ENCODE results near the gene LRRC26. TPM values are rescaled to one million over a fixed set of nuclear protein-coding genes. Genes with fewer than 3 reads are reported as not detected.

LRRC26 gene
- total RNA-seq, 1 experiment from 2014 or later = not detected

GRCh38 chr9:137152844-137153405 lies 16.9 kb downstream of the LRRC26 start:
- H3K4me3 ChIP-seq (ENCODE audit: low read depth, low read length, poor library complexity, severe bottlenecking) = no peak overlapping the region
- no TSS peak for BruUV-seq (replicated peaks)
- DNase-seq (ENCODE audit: low spot score) = no peak
- ChIA-PET CTCF (no interaction called here), POLR2A (ENCODE audit: low non-redundant PET) (no interaction called here)
- intact Hi-C loops (cut with micrococcal nuclease; ENCODE audit: unreplicated experiment) = no loop called here
- H3K27ac ChIP-seq (ENCODE audit: low read depth, low read length, poor library complexity, severe bottlenecking) = no peak overlapping the region
- no peaks in the 10 kb centered on the region for H3K9me3 ChIP-seq (ENCODE audit: low read depth, low read length, poor library complexity, severe bottlenecking)
- no peaks in the 10 kb centered on the region for H3K36me3 ChIP-seq (ENCODE audit: insufficient read depth, low read length, poor library complexity, severe bottlenecking)
- no peaks in the 10 kb centered on the region for H3K27me3 ChIP-seq (replicated peaks; ENCODE audit: insufficient read depth, low read depth, low read length, poor library complexity)
- H3K4me1 ChIP-seq (ENCODE audit: insufficient read depth, low read length, poor library complexity, severe bottlenecking) = peaks cover 10% of the 10 kb centered on the region
- no peak for TF ChIP-seq EZH2 (IDR thresholded peaks at IDR 0.05; ENCODE audit: borderline replicate concordance, low read depth, low read length, poor library complexity, severe bottlenecking)
- TF ChIP-seq, protein P1, sequence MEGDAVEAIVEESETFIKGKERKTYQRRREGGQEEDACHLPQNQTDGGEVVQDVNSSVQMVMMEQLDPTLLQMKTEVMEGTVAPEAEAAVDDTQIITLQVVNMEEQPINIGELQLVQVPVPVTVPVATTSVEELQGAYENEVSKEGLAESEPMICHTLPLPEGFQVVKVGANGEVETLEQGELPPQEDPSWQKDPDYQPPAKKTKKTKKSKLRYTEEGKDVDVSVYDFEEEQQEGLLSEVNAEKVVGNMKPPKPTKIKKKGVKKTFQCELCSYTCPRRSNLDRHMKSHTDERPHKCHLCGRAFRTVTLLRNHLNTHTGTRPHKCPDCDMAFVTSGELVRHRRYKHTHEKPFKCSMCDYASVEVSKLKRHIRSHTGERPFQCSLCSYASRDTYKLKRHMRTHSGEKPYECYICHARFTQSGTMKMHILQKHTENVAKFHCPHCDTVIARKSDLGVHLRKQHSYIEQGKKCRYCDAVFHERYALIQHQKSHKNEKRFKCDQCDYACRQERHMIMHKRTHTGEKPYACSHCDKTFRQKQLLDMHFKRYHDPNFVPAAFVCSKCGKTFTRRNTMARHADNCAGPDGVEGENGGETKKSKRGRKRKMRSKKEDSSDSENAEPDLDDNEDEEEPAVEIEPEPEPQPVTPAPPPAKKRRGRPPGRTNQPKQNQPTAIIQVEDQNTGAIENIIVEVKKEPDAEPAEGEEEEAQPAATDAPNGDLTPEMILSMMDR (conservative IDR thresholded peaks at IDR 0.05; ENCODE audit: low read depth, low read length) = no peak

DNA sequence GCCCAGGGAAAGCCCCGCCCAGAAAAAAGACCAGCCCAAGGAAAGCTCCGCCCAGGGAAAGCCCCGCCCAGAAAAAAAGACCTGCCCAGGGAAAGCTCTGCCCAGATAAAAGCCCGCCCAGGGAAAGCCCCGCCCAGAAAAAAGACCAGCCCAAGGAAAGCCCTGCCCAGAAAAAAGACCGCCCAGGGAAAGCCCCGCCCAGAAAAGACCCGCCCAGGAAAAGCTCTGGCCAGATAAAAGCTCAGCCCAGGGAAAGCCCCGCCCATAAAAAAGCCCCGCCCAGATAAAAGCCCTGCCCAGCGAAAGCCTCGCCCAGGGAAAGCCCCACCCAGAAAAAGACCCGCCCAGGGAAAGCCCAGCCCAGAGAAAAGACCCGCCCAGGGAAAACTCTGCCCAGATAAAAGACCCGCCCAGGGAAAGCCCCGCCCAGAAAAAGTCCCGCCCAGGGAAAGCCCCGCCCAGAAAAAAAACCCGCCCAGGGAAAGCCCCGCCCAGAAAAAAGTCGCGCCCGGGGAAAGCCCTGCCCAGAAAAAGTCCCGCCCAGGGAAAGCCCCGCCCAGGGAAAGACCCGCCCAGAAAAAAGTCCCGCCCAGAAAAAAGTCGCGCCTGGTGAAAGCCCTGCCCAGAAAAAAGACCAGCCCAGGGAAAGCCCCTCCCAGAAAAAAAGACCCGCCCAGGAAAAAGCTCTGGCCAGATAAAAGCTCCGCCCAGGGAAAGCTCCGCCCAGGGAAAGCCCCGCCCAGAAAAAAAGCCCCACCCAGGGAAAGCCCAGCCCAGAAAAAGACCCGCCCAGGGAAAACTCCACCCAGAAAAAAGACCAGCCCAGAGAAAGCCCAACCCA lies 19.0 kb downstream of the LRRC26 start:
- BruUV-seq (replicated peaks) = no TSS peak
- no peaks in the 10 kb centered on the region for H3K36me3 ChIP-seq (ENCODE audit: insufficient read depth, low read length, poor library complexity, severe bottlenecking)
- intact Hi-C loops (cut with micrococcal nuclease; ENCODE audit: unreplicated experiment) = no loop called here
- no peaks in the 10 kb centered on the region for H3K9me3 ChIP-seq (ENCODE audit: low read depth, low read length, poor library complexity, severe bottlenecking)
- peaks cover 5% of the 10 kb centered on the region for H3K4me1 ChIP-seq (ENCODE audit: insufficient read depth, low read length, poor library complexity, severe bottlenecking)
- H3K4me3 ChIP-seq (ENCODE audit: low read depth, low read length, poor library complexity, severe bottlenecking) = no peak overlapping the region
- DNase-seq (ENCODE audit: low spot score) = peak; percentile 76
- POLR2A ChIA-PET (ENCODE audit: low non-redundant PET) = interaction anchor here (0.6 to 0.7 kb wide), 2 partner anchors 19 to 24 kb away, joined by 7 to 9 read pairs; no protein-coding TSS in a partner anchor
- CTCF ChIA-PET = interaction anchor here (0.6 to 1.5 kb wide), 4 partner anchors 22 to 296 kb away, joined by 3 to 15 read pairs (median 6); no protein-coding TSS in a partner anchor
- H3K27ac ChIP-seq (ENCODE audit: low read depth, low read length, poor library complexity, severe bottlenecking) = no peak overlapping the region
- H3K27me3 ChIP-seq (replicated peaks; ENCODE audit: insufficient read depth, low read depth, low read length, poor library complexity) = peaks cover 3% of the 10 kb centered on the region
- no peak for TF ChIP-seq EZH2 (IDR thresholded peaks at IDR 0.05; ENCODE audit: borderline replicate concordance, low read depth, low read length, poor library complexity, severe bottlenecking)
- TF ChIP-seq, protein P1 (conservative IDR thresholded peaks at IDR 0.05; ENCODE audit: low read depth, low read length) = no peak

DNA sequence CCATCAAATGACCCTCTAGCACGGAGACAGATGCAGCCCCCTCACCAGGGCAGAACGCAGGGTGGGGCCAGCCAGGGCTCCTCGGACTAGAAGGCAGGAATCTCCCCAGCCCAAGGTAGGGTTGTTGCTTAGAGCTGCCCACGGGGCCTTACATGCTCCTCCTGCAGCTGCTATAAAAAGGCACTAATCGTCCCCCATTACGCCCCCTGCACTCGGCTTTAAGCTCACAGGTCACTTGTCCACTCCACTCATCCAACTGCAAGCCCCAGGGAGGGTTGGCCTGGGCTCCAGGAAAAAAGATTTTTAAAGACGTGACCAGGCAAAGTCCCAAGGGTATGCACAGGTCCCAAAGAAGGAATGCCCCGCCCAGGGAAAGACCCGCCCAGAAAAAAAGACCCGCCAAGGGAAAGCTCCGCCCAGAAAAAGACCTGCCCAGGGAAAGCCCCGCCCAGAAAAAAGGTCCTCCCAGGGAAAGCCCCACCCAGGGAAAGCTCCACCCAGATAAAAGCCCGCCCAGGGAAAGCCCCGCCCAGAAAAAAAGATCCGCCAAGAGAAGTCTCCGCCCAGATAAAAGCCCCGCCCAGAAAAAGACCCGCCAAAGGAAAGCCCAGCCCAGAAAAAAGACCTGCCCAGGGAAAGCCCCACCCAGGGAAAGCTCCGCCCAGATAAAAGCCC lies 19.8 kb downstream of the LRRC26 start:
- intact Hi-C loops (cut with micrococcal nuclease; ENCODE audit: unreplicated experiment) = no loop called here
- no peak for DNase-seq (ENCODE audit: low spot score)
- no peak overlapping the region for H3K4me3 ChIP-seq (ENCODE audit: low read depth, low read length, poor library complexity, severe bottlenecking)
- no peaks in the 10 kb centered on the region for H3K36me3 ChIP-seq (ENCODE audit: insufficient read depth, low read length, poor library complexity, severe bottlenecking)
- no peaks in the 10 kb centered on the region for H3K9me3 ChIP-seq (ENCODE audit: low read depth, low read length, poor library complexity, severe bottlenecking)
- no TSS peak for BruUV-seq (replicated peaks)
- peaks cover 5% of the 10 kb centered on the region for H3K4me1 ChIP-seq (ENCODE audit: insufficient read depth, low read length, poor library complexity, severe bottlenecking)
- H3K27me3 ChIP-seq (replicated peaks; ENCODE audit: insufficient read depth, low read depth, low read length, poor library complexity) = peaks cover 5% of the 10 kb centered on the region
- CTCF ChIA-PET = interaction anchor here (0.6 to 1.5 kb wide), 2 partner anchors 87 to 297 kb away, joined by 3 to 9 read pairs; no protein-coding TSS in a partner anchor
- no peak for TF ChIP-seq EZH2 (IDR thresholded peaks at IDR 0.05; ENCODE audit: borderline replicate concordance, low read depth, low read length, poor library complexity, severe bottlenecking)
- TF ChIP-seq, protein P1 (conservative IDR thresholded peaks at IDR 0.05; ENCODE audit: low read depth, low read length) = no peak
- POLR2A ChIA-PET (ENCODE audit: low non-redundant PET) = interaction anchor here (0.7 kb wide), 1 partner anchor 24 kb away, joined by 7 read pairs; no protein-coding TSS in a partner anchor
- no peak overlapping the region for H3K27ac ChIP-seq (ENCODE audit: low read depth, low read length, poor library complexity, severe bottlenecking)

All from A673 (cell line).